IPS-18c (cell line): Measurements from ENCODE around the gene MAP3K13.
"Not testable (repeated sequence)": the region's sequence is repeated elsewhere in the genome, so short reads cannot be mapped to it uniquely, and the experiment has no call there.

Source experiments
- H3K4me3 ChIP-seq: 2 replicates; pipeline ENCODE4 v1.7.0; 2013; ENCODE audit warnings: low read depth, mild to moderate bottlenecking, low read length, moderate library complexity; ENCODE audit not compliant: insufficient read depth
- H3K9me3 ChIP-seq: one replicate; pipeline ENCODE4 v1.6.1; 2013; ENCODE audit warnings: mild to moderate bottlenecking, low read length, moderate library complexity; ENCODE audit not compliant: control insufficient read depth, insufficient read depth

The MAP3K13 gene

DNA sequence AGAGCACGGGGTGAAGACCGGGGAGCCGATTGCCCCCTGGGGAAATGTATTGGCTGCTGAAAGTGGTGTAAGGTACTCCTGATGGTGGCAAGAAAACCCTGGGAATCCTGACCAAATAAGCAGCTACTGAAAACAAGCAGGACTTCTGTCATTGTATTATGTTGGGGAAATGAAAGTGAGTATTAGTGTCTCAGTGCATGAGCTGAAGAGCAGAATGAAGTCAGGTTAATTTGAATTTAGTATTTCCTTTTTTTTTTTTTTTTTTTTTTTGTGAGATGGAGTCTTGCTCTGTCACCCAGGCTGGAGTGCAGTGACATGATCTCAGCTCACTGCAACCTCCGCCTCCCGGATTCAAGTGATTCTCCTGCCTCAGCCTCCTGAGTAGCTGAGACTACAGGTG is 103.2 kb downstream of the MAP3K13 start:
- H3K4me3 ChIP-seq, H3K9me3 ChIP-seq: not testable (repeated sequence)

- H3K4me3 ChIP-seq, result no peak overlapping the region
- H3K9me3 ChIP-seq, result peaks cover 2% of the 10 kb centered on the region
These were observed 106.6 kb downstream of the MAP3K13 start for GRCh38 chr3:185469542-185469941.

DNA sequence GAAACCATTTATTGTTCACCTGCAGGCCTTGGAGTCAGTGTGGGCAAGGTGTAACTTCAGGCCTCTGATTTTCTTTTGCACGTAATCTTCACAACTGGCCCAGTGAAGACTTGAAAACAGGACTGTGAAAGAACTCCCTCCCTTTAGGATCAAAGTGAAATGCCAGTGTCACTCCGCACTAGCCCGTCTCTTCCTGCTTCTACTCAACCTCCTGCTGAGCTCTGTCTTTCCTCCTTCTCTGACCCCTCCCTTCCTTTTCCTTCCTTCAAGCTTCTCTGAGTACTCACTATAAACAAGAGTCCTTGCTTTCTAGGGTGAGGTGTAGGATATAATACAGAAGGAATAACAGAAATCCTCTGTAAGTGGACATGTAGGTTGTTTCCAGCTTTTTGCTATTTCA is 107.4 kb downstream of the MAP3K13 start:
- no peak overlapping the region for H3K4me3 ChIP-seq
- peaks cover 2% of the 10 kb centered on the region for H3K9me3 ChIP-seq

- peaks cover 2% of the 10 kb centered on the region for H3K9me3 ChIP-seq
These were observed 110.4 kb downstream of the MAP3K13 start for GRCh38 chr3:185473290-185473815.

DNA sequence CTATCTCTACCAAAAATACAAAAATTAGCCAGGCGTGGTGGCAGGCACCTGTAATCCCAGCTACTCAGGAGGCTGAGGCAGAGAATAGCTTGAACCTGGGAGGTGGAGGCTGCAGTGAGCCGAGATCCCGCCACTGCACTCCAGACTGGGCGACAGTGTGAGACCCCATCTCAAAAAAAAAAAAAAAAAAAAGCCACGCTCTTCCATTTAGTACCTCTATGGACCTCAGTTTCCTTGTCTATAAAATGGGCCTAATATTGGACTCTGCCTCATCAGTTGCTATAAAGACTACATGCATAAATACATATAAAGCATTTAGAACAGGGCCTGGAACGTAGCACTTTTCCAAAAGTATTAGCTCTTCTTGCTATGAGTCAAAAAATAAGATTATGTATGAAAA is 112.0 kb downstream of the MAP3K13 start:
- not testable (repeated sequence) for H3K9me3 ChIP-seq

More at GRCh38 chr3:185473290-185473815, 110.4 kb downstream of the MAP3K13 start:
- H3K4me3 ChIP-seq, result no peak overlapping the region

GRCh38 chr3:185477316-185477715 is 114.4 kb downstream of the MAP3K13 start:
- Histone ChIP-seq H3K4me3 (no peak overlapping the region), H3K9me3 (no peaks in the 10 kb centered on the region)

More for the DNA sequence above, 112.0 kb downstream of the MAP3K13 start:
- H3K4me3 ChIP-seq, result not testable (repeated sequence)

DNA sequence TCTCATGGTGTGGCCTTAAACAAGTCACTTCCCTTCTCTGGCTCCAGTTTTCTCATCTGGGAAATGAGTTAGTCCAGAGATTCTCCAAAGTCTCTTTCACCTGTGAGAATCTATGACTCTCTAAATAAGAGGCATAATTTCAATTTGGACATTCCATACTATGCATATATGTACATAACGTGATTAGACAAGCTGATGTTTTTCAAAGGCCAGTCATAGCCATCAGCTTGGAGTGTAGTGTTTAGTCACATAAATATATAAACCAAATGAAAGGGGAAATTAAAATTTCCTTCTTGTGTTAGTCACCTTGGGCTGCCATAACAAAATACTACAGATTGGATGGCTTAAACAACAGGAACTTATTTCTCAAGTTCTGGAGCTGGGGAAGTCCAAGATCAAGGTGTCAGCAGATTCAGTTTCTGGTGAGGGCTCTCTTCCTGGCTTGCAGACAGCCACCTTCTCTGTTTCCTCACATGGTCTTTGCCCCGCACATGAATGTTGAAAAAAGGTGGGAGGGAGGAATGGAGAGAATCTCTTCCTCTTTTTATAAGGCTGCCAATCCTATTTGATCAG is 116.5 kb downstream of the MAP3K13 start:
- H3K9me3 ChIP-seq, result no peaks in the 10 kb centered on the region
- H3K4me3 ChIP-seq, result no peak overlapping the region

- Histone ChIP-seq H3K9me3 (no peaks in the 10 kb centered on the region), H3K4me3 (no peak overlapping the region)
These were observed 121.4 kb downstream of the MAP3K13 start for GRCh38 chr3:185484296-185484695.

- Histone ChIP-seq H3K4me3 (no peak overlapping the region), H3K9me3 (no peaks in the 10 kb centered on the region)
These were observed 123.5 kb downstream of the MAP3K13 start for GRCh38 chr3:185486394-185486793.

DNA sequence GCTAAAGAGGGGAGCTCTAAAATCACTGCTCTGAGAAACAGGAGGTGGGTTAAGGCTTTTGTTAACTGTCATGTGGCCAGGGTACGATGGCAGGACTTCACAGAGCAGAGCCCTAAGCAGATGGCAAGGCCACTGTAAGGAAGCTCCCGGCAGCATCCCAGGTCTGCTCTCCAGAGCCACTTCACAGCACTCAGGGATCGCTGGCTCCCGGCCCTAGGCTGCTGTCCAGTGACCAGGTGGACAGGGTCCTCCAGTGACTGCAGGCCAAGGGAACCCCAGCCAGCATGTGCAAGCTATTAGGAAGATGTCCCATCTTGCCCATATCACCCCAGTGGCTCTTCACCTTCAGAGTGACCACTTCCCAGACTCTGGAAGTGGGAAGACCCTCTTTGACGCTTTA is 125.5 kb downstream of the MAP3K13 start:
- Histone ChIP-seq H3K9me3 (no peaks in the 10 kb centered on the region), H3K4me3 (no peak overlapping the region)

DNA sequence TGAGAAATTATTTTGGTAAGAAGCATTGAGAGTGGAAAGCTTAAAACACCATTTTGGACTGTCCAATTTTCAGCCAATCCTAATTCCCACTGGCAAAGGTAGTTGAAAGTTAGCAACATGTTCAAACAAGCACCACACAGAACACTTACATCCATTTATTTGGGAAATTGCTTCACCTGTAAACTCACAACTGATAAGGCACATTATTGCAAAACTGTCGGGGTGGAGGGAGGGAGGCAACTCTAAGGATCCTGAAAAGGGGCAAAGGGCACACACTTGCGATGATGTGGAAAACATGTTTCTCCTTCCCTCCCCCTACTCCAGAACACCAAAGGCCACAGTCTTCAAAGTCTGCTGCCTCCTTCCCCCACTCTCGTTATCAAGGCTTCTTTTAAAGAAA is 126.5 kb downstream of the MAP3K13 start:
- H3K4me3 ChIP-seq, result no peak overlapping the region
- H3K9me3 ChIP-seq, result no peaks in the 10 kb centered on the region

DNA sequence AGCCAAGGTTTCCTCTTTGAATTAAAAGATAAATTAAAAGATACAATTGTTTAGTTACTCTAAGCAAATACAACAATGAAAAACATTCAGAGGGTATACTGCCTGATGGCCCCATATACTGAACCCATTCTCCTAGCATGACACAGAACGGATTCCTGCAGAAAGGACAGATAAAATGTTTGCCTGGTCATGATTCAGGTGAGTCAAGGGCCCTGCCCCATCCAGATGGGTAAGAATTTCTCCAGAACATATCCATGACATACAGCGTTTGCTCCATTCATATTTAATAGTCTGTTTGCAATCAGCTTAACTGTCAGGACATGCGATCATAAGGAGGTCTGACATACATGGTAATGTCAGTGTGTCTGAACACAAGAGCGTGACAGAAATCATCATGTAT is 127.3 kb downstream of the MAP3K13 start:
- H3K9me3 ChIP-seq, result no peaks in the 10 kb centered on the region
- H3K4me3 ChIP-seq, result no peak overlapping the region

DNA sequence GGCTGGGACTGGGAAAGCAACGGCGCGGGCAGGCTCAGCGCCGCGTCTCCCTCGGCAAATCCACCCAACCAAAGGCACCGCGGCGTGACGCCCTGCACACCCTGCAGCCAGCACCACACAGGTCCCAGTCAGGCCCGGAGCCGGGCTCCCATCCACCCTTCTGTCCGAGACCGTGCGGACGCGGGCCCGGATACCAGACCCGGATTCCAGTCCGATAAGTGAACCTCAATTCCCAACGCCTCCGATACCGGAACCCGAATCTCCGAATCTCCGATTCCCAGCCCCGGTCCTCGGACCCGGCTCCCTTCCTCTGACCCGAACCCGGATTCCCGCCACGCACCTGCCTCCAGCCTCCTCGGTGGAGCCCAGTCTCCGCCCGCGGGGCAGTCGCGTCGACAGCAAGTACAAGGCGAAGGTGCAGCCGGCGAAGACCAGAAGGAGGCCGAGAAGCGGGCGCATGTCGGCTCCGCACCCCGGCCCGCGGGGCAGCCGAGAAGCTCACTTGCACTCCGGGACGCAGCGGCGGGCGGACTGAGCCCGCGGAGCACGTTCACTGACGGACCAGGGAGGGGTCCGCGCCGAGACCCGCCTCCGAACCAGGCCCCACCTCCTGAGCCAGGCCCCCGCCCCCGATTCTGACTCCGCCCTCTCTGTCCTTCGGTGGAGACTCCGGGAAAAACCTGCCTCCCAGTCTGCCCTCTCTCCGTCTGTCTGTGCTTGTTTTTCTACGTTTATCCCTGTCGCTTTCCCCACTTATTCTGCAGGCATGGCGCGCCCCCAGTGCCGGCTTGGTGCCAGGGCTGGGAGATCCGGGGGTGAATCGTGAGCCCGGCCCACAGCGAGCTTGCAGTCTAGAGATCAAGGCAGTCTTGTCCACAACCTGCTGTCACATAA is 135.8 kb downstream of the MAP3K13 start, which contains the start of gene TMEM41A:
TSS of gene TMEM41A (minus strand) at position 533 of the 894 bp plus-strand sequence. CDS start at position 459, 74 bp downstream.
- Histone ChIP-seq H3K9me3 (peaks cover 2% of the 10 kb centered on the region), H3K4me3 (peak within 1 kb of the TSS; percentile 99)

GRCh38 chr3:185502987-185503386 is 140.1 kb downstream of the MAP3K13 start:
- Histone ChIP-seq H3K4me3 (no peak overlapping the region), H3K9me3 (peaks cover 2% of the 10 kb centered on the region)

DNA sequence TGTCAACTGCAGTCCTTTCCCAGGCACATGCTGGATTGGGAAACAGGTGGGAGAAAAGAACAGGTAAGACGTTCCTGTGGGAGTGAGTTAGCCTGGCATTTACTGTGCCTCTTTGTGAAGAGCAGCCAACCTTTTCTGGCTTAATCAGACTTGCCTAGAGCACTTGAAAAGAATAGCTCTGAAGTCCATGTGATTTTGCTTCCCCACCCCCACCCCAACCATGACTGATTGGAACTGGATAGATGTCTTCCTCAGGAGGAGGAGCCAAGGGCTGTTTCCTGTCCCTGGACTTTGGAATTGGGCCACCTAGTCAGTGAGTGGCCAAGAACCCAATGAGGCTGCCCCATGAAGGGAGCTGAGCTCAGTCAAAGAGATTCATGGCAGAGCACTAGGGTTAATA is 140.6 kb downstream of the MAP3K13 start:
- peaks cover 2% of the 10 kb centered on the region for H3K9me3 ChIP-seq
- H3K4me3 ChIP-seq, result no peak overlapping the region

GRCh38 chr3:185504636-185505035 is 141.7 kb downstream of the MAP3K13 start:
- no peak overlapping the region for H3K4me3 ChIP-seq
- peaks cover 2% of the 10 kb centered on the region for H3K9me3 ChIP-seq

DNA sequence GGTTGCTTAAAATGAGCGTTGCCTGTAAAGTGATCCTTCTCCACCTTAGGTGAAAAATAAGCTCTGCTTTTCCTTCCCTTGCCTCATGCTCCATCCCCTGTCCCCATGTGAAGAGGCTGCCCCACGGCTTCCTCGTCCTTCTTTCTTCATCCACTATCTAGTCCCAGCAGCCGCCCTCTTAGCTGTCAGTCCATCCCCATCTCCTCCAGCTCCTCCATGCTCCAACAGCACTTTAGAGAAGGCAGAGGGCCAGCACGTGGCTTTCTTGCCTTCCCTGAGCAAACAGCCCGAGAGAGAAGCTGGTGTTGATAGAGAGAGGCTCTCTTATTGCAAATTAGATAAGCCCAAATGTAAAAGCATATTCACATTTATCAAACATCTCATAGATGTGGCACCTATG is 144.9 kb downstream of the MAP3K13 start:
- Histone ChIP-seq H3K4me3 (no peak overlapping the region), H3K9me3 (no peaks in the 10 kb centered on the region)

DNA sequence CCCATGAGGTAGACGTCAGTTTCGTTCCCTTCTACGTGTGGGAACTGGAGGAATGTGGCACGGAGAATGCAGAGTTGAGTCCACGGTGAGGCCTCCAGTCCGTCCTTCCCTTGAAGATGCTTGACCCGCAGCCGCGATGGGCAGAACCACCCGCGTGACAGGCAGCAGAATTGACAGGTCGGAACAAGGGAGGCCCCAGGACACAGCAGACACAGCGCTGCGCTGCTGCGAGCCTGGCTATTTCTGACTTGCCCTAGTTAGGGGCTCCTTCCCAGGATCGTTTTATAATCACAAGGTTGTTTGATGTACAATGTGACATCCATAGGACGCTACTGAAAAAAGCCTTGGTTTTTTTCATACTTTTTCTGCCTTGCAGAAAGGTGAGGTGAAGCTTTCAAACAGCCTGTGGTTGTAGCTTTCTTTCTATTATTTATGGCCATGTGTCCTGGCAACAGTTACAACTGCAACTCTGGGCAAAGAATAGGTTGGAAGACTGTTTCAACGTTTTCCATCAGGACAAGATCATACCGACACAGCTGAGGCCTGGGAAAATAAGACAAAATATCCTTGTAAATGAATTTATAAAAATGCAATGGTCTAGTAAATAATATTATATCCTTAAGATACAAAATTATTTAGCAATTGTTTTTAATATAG is 145.5 kb downstream of the MAP3K13 start:
- H3K4me3 ChIP-seq, result no peak overlapping the region
- H3K9me3 ChIP-seq, result no peaks in the 10 kb centered on the region
